ENCODE data around the gene SCNN1A.

Gene SCNN1A

DNA sequence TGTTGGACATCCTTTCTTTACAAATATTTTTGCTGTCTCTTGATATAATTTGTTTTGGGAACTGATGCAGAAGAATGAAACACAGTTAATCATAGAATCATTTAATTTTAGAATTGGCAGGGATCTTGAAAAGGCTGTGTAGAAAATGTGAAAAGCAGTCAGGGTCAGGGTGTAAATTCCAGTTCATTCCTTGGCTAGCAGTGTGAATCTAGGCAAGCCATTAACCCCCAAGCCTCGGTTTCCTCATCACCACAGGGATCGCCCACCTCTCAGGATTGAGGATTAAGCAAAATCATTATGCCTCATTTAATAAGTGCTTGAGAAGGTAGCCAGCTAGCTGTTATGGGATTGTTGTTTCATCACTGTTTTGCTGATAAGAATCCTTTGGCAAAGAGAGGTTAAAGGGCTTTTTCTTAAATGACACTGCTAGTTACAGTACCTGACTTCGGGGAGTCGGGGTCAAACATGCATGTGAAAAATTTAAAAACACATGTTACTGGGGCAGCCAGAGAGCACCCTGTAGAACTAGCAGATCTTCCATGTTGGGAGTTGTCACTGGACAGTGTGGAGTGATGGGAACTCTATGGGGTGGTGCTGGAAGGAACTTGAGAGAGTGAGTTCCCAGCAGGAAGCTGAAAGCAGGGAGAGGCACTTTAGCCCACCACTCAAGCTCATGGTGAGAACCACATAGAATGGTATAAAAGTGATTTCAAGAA lies 44.2 kb downstream of the SCNN1A start:
- ATAC-seq = no peak

DNA sequence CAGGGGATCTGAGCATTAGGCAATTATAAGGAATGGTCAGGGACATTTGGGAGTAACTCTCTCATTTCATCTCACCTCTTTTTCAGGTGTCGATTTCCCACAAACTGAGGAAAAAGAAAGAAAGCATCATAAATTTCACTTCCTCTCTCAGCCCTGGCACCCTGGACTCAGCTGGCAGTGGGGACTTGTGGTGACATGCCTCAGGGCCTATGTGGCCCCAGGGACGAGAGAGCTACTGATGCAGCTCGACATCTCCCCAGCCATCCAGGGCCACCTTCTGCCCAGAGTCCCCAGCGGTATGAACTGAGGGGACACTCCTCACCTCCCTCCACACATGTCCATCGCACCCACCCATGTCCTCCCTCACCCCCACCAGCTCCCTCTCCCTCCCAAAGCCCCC lies 45.2 kb downstream of the SCNN1A start:
- ATAC-seq = no peak

GRCh38 chr12:6329703-6330064 lies 45.7 kb downstream of the SCNN1A start:
- no peak for ATAC-seq

GRCh38 chr12:6328945-6329702 lies 46.2 kb downstream of the SCNN1A start:
- no peak for ATAC-seq

GRCh38 chr12:6328045-6328779 lies 47.2 kb downstream of the SCNN1A start:
- no peak for ATAC-seq

- no peak for ATAC-seq
Measured at GRCh38 chr12:6327229-6328041, 47.9 kb downstream of the SCNN1A start.

DNA sequence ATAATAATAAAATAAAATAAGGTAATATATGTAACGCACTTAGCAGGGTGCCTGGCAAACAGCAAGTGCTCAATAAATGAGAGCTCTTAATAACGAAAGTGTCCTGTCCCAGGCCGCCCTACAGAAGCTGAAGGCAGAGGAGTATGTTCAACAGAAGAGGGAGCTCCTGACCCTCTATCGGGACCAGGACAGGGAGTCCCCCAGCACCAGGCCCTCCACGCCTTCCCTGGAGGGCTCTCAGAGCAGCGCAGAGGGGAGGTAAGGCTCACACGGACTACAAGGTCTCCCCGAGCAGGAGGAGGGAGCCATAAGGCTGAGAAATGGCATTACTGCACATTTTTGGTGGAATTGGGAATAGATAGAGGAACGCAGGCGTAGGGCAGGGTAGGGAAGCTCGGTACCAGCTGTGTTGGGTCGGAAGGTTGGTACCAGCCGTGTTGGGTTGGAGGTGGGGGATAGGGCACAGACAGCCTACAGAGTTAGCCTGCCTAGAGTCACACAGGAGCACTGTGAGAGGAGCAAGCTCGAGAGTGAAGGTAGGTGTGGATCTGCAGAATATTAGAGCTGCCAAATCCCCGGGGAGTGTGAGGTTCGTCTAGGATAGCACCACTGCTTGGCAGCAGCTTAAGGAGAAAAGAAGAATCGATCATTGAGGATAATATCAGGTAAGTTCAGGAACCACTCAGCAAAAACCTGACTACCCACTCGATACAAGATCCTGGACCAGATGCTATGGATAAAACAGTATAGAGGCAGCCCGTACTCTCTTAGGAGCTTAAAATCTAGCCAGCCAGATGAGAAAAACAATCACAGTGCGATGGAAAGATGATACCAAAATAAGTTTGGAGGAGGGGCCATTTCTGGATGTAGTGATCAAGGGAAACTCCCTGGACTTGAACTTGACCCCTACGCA lies 48.8 kb downstream of the SCNN1A start:
- no peak for ATAC-seq

- ATAC-seq = no peak
Measured at GRCh38 chr12:6324936-6325750, 50.2 kb downstream of the SCNN1A start.

DNA sequence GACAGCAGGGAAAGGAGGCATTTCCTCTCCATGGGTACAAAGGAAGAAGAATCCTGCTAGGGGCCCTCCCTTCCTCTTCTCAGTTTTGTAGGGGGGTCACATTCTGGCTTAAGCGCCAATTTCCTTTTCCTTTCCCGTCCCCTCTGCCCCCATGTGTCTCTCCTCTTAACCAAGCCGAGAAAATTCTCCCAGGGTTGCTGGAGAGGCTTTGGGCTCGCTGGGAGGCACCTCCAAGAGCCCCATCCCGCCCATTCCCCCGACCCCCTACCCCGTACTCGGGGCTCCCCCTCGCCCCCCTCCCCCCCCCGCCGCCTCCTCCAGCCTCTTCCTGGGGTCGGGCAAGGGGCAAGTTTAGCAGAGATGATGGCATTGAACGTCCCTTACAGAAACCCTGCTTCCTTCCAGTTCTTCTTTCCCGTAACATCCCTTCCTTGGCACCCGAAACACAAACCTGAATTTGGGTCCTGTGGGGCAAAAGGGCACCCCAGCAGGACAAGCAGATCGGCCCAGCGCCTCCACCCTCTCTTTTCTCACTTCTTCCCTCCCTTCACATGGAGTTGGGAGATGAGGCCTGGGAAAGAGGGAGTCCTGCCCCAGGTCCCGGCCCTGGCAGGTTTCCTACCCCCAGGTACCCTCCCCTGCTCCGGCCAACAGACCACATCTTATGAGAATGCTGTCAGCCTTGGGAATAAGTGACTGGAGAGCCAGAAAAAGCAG lies 51.2 kb downstream of the SCNN1A start:
- no peak for ATAC-seq

GRCh38 chr12:6323340-6323994 lies 51.9 kb downstream of the SCNN1A start:
- peak; percentile 76 for ATAC-seq

GRCh38 chr12:6322969-6323339 lies 52.4 kb downstream of the SCNN1A start:
- ATAC-seq = peak; percentile 8 to 9

GRCh38 chr12:6322352-6322751 lies 53.0 kb downstream of the SCNN1A start:
- ATAC-seq = no peak

- ATAC-seq = no peak
Measured at GRCh38 chr12:6321905-6322304, 53.5 kb downstream of the SCNN1A start.

GRCh38 chr12:6319446-6319845 lies 55.9 kb downstream of the SCNN1A start:
- ATAC-seq = no peak

- no peak for ATAC-seq
Measured at GRCh38 chr12:6318440-6318879, 56.9 kb downstream of the SCNN1A start.

GRCh38 chr12:6317693-6318439 lies 57.5 kb downstream of the SCNN1A start:
- ATAC-seq = no peak

DNA sequence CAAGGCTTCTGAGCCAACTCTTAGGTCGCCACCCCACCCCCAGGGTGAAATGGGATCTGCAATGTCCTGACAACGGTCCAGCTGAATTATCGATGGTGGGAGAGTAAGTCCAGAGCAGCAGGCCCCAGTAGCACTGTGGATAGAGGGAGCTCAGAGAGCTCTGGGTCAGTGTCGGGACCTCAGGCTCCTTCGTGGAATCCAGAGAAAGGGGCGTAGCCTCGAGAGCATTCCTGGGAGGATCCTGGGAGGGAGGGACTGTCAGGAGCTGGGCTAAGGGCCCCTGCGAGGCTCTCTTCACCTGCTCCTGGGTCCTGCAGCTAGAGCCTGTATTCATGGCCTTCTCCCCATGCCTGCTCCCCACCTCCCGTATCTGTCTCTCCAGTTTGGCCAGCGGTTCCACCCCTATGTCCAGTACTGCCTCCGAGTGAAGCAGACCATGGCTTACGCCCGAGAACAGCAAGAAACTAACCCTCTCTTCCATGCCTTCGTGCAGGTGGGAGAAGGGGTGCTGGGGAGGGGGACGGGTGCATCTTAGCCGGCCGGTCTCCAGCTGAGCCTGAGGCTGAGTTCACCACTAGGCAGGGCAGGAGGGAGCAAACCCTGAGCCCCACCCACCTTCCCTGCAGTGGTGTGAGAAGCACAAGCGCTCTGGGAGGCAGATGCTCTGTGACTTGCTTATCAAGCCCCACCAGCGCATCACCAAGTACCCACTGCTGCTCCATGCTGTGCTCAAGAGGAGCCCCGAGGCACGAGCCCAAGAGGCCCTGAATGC lies 58.3 kb downstream of the SCNN1A start:
- no peak for ATAC-seq

Measured in activated CD4-positive, CD25-positive, alpha-beta regulatory T cell treated with anti-CD3 and anti-CD28 coated beads, Interleukin-2, amount 50 U/mL, for 24 hours (primary cell).